Adrenal gland (tissue), 12 donors: Measurements from ENCODE around the gene CFAP298. TPM values are rescaled to one million over a fixed set of nuclear protein-coding genes. Genes with fewer than 3 reads are reported as not detected.

ENCODE experiments used
- DNase-seq, 7 donors: peaks; one replicate each; pipeline ENCODE4 v3.0.0-alpha.2; 2019 to 2020
- H3K27ac ChIP-seq, 5 donors: fragments of 200-600 bp; sonication (generic) in 4 of 5; 1 replicate in 3 of 5; 2 replicates in 2 of 5; pipeline versions ENCODE4 v1.5.1 to v1.8.0; 2016 to 2020; ENCODE audit warnings: mild to moderate bottlenecking in 1 of 5
- H3K27me3 ChIP-seq: fragments of 200-600 bp; 2 replicates; pipeline ENCODE4 v1.8.0; 2021
- H3K36me3 ChIP-seq, 2 donors: fragments of 200-600 bp; replicated peaks in 1 of 2; 1 replicate in 1 of 2; 2 replicates in 1 of 2; pipeline versions ENCODE4 v1.5.1 to v1.8.0; 2018 to 2022
- H3K4me1 ChIP-seq, 2 donors: fragments of 200-600 bp; replicated peaks in 1 of 2; 1 replicate in 1 of 2; 2 replicates in 1 of 2; pipeline versions ENCODE4 v1.5.1 to v1.8.0; 2018 to 2021
- H3K4me3 ChIP-seq, 4 donors: fragments of 200-600 bp; sonication (generic) in 3 of 4; one replicate each; pipeline ENCODE4 v1.5.1; 2016 to 2018
- H3K9me3 ChIP-seq, 3 donors: fragments of 200-600 bp; sonication (generic) in 1 of 3; replicated peaks in 1 of 3; 1 replicate in 2 of 3; 2 replicates in 1 of 3; pipeline versions ENCODE4 v1.5.1 to v1.8.0; 2016 to 2021
- CTCF ChIP-seq, 6 experiments: fragments of 450-650 bp in 4 of 6; fragments of 200-600 bp in 2 of 6; sonication (generic) in 1 of 6; IDR thresholded peaks; 1 replicate in 5 of 6; 2 replicates in 1 of 6; pipeline versions ENCODE4 v1.5.1 to v1.8.0; 2016 to 2021; ENCODE audit warnings: antibody characterized with exemption in 6 of 6, mild to moderate bottlenecking in 2 of 6, moderate library complexity in 1 of 6
- POLR2A ChIP-seq, 2 donors: fragments of 450-650 bp; IDR thresholded peaks; one replicate each; pipeline ENCODE4 v1.6.1; 2017; ENCODE audit warnings: antibody characterized with exemption in 2 of 2, mild to moderate bottlenecking in 2 of 2, moderate library complexity in 1 of 2
- WGBS, 4 donors: extraction: QIAGEN DNeasy Blood & Tissue Kit in 2 of 4; methylation state at CpG; one replicate each; pipeline versions ENCODE4 v1.1.5 to v1.1.7; 2013 to 2017; 5-methylcytosine and 5-hydroxymethylcytosine counted together
- intact Hi-C, 2 donors: fragments of 100-400 bp; cut with DNase I; formaldehyde crosslinking; loops; one replicate each; pipeline versions ENCODE4 v1.14.1 to v1.15.0; 2022 to 2023
- polyA plus RNA-seq, 3 donors: library from polyadenylated mRNA; stranded (reverse); fragments of 200-250 nt in 2 of 3; fragments of 350-450 nt in 1 of 3; fragmentation: Illumina TruSeq in 1 of 3; extraction: RNeasy Lipid Tissue Mini Kit (QIAGEN cat#74804) in 1 of 3; gene quantifications; one replicate each; pipeline ENCODE4 v1.2.3, GENCODE V29; 2013 to 2014
- total RNA-seq, 9 donors: library from RNA; depleted of rRNA in 4 of 9; stranded (reverse); fragments of >200 nt in 4 of 9; fragments of 120-200 nt in 1 of 9; fragmentation: NEBNext Ultra II Directional in 1 of 9; extraction: Animal tissue kit (Norgen Biotek cat#: 25700) in 1 of 9; gene quantifications; one replicate each; pipeline versions ENCODE4 v1.1.0 to v1.2.4, GENCODE V29; 2013 to 2023
- donor health status: healthy with polysubstance abuse.
- donor health status: Bipolar disorder and iron deficiency.
- donor health status: DM: yes; HTN: yes; CAD: no.
- donor health status: DM: no; HTN: no; CAD: no.
- donor health status: DM: no; HTN: no; CAD: no.
- donor health status: DM: yes; HTN: yes; CAD: no.

Gene CFAP298
- total and polyA plus RNA-seq, 12 donors: 20.3 to 101 (median 36.8) TPM

GRCh38 chr21:32570456-32570855 is 41.7 kb downstream of the CFAP298 start:
- Histone ChIP-seq H3K27ac (no peak overlapping the region), H3K36me3 (no peaks in the 10 kb centered on the region), H3K9me3 (no peaks in the 10 kb centered on the region), H3K4me3 (no peak overlapping the region), H3K4me1 (peaks cover 0 to 5% of the 10 kb centered on the region in 2 donors), H3K27me3 (no peaks in the 10 kb centered on the region)
- 81 to 97% (median 95%) methylated on average over 3 of the region's 3 CpGs for WGBS, 4 donors
- no peak for DNase-seq
- intact Hi-C loops: no loop called here
- TF ChIP-seq CTCF (IDR thresholded peaks at IDR 0.05) (no peak), POLR2A (IDR thresholded peaks at IDR 0.05) (no peak)

GRCh38 chr21:32569261-32570230 is 42.6 kb downstream of the CFAP298 start:
- TF ChIP-seq POLR2A (IDR thresholded peaks at IDR 0.05) (peak; percentile 5 to 15), CTCF (IDR thresholded peaks at IDR 0.05) (peak; percentile 63 to 81 (median 76))
- WGBS, 4 donors: 4 to 8% (median 6%) methylated on average over 36 to 61 of the region's 61 CpGs
- Histone ChIP-seq H3K27ac (peak overlapping the region in 4 of 5 donors; percentile 44 to 69 (median 60)), H3K36me3 (no peaks in the 10 kb centered on the region), H3K4me1 (peaks cover 0 to 5% of the 10 kb centered on the region in 2 donors), H3K9me3 (peaks cover 0 to 5% (median 0%) of the 10 kb centered on the region in 3 donors), H3K27me3 (no peaks in the 10 kb centered on the region), H3K4me3 (peak overlapping the region; percentile 28 to 55 (median 42))
- DNase-seq: peak; percentile 70 to 88 (median 78)
- intact Hi-C loops: no loop called here

GRCh38 chr21:32567626-32568025 is 44.6 kb downstream of the CFAP298 start:
- DNase-seq: no peak
- Histone ChIP-seq H3K36me3 (no peaks in the 10 kb centered on the region), H3K27me3 (no peaks in the 10 kb centered on the region), H3K4me3 (no peak overlapping the region), H3K9me3 (peaks cover 0 to 6% (median 0%) of the 10 kb centered on the region in 3 donors), H3K4me1 (peaks cover 0 to 5% of the 10 kb centered on the region in 2 donors), H3K27ac (no peak overlapping the region)
- TF ChIP-seq POLR2A (IDR thresholded peaks at IDR 0.05) (no peak), CTCF (IDR thresholded peaks at IDR 0.05) (no peak)
- intact Hi-C loops: loop anchor here in 1 of 2 donors (2.0 kb wide), 1 partner anchor 159 kb away; no protein-coding TSS in a partner anchor
- 93 to 96% (median 94%) methylated on average over 8 of the region's 8 CpGs for WGBS, 4 donors

GRCh38 chr21:32566741-32567389 is 45.3 kb downstream of the CFAP298 start:
- Histone ChIP-seq H3K36me3 (no peaks in the 10 kb centered on the region), H3K9me3 (peaks cover 0 to 6% (median 0%) of the 10 kb centered on the region in 3 donors), H3K4me3 (no peak overlapping the region), H3K27me3 (no peaks in the 10 kb centered on the region), H3K27ac (no peak overlapping the region), H3K4me1 (peaks cover 0 to 5% of the 10 kb centered on the region in 2 donors)
- DNase-seq: no peak
- WGBS, 4 donors: 81 to 90% (median 86%) methylated on average over 5 of the region's 5 CpGs
- TF ChIP-seq POLR2A (IDR thresholded peaks at IDR 0.05) (no peak), CTCF (IDR thresholded peaks at IDR 0.05) (no peak)
- intact Hi-C loops: loop anchor here in 1 of 2 donors (2.0 kb wide), 1 partner anchor 158 kb away; no protein-coding TSS in a partner anchor
